Limb (tissue), 2 donors: ENCODE data around the gene TAF4B.
"Not testable (repeated sequence)": the region's sequence is repeated elsewhere in the genome, so short reads cannot be mapped to it uniquely, and the experiment has no call there.

Experiments
- DNase-seq, 2 donors: peaks; one replicate each; pipeline ENCODE4 v3.0.0-alpha.2; 2016; ENCODE audit errors: extremely low spot score in 2 of 2

The TAF4B gene

GRCh38 chr18:26422472-26423162 is 196.4 kb downstream of the TAF4B start:
- no peak for DNase-seq

- DNase-seq: peak in 1 of 2 donors; percentile 9
These were observed 198.3 kb downstream of the TAF4B start for GRCh38 chr18:26424428-26425147.

GRCh38 chr18:26425148-26425531 is 198.9 kb downstream of the TAF4B start:
- peak in 1 of 2 donors; percentile 2 for DNase-seq

- peak in 1 of 2 donors; percentile 25 for DNase-seq
These were observed 203.4 kb downstream of the TAF4B start for GRCh38 chr18:26429535-26430226.

DNA sequence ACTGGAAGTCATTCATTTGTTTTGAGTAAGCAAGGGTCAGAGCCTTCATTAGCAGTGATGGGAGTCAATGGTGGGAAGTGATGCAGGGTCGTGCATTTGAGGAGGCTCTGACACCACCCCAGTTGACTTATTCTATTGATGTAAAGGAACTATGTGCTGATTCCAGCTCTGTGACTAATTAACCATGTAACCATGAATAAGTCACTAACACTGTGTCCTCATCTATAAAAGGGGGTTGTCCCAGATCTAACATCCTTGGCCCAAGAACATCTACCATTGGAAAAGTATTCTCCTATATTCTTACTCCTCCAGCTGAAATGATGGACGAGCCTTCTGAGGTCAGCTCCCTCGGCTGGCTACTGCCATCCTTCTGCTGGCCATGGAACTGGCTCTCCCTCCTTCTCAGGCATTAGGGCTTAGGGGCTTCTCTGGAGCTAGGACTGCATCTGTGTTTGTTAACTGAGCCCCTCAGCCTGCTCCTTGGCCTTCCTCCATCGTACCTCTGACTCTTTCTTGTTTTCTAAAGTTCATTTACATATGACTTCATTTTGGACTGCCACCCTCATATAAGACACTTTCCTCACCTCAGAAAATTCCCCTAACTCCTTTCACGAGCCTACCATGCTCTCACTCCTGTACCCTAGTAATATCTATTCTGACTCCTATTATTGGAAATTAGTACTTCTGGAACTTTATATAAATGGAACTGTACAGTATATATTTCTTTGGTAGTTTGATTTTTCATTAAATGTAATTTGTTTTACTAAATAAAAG is 206.6 kb downstream of the TAF4B start:
- DNase-seq: peak in 1 of 2 donors; percentile 4

- DNase-seq: peak in 1 of 2 donors; percentile 2
These were observed 208.6 kb downstream of the TAF4B start for GRCh38 chr18:26434887-26435286.

DNA sequence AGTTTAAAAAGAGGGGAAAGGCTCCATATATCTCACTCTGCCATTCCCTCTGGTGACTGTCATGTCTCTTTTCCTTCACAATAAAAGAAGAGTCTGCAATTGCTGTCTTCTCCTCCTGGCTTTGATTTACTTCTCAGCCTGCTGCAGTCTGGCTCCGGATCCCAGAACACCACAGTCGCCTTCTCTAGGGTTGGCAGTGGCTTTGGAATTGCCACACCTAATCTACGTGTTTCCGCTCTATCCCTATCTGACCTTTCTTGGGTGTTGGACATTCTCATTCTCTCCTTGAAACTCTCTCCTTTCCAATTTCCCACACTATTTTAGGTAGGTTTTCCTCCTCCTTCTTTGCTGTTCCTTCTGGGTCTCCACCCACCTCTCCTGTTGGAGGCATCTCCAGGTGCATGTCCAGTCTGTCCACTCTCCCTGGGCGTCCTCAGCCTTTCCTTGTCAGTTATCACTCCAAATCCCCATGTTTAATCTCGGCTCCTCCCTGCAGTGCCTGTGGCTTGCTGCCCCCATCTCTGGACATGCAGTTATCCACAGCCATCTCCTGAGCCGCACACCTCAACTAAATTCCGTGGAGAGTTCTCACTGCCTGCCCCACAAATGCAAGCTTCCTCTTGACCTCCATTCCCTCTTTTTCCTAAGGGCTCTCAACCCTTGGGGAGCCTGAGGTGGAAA is 209.3 kb downstream of the TAF4B start:
- DNase-seq: no peak

GRCh38 chr18:26436176-26437051 is 210.2 kb downstream of the TAF4B start:
- DNase-seq: peak in 1 of 2 donors; percentile 23

DNA sequence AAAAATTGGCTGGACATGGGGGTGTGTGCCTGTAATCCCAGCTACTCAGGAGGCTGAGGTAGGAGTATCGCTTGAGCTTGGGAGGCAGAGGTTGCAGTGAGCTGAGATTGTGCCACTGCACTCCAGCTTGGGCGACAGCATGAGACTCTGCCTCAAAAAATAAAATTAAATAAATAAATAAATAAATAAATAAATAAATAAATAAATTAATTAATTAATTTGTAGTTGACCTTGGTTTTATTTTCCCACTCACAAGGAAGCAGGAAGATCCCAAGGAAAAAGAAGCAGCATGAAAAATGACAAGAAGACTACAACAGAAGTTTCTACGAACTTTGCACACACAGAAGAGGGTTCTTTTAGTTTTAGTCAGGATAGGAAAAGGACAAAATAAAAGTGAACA is 211.4 kb downstream of the TAF4B start:
- DNase-seq: not testable (repeated sequence)

GRCh38 chr18:26438980-26439379 is 212.7 kb downstream of the TAF4B start:
- DNase-seq: peak in 1 of 2 donors; percentile 12

DNA sequence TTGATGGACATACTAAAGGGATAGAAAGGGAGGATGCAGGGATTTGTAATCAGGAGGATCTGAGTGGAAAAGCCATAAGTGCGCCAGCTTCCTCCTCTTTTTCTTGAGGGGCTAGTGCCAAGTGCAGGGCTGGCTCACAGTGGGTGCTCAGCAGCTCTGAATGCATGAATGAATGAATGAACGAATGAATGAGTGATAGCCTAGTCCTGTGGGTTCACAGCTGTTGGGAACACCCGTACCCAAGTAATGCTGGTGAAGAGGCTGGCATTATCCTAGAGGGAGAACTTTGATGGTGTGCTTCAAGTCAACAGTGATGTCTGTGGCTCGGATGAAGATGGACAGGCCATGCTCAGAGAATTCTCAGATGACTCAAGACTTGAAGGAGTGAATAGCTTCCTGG is 213.3 kb downstream of the TAF4B start:
- no peak for DNase-seq

DNA sequence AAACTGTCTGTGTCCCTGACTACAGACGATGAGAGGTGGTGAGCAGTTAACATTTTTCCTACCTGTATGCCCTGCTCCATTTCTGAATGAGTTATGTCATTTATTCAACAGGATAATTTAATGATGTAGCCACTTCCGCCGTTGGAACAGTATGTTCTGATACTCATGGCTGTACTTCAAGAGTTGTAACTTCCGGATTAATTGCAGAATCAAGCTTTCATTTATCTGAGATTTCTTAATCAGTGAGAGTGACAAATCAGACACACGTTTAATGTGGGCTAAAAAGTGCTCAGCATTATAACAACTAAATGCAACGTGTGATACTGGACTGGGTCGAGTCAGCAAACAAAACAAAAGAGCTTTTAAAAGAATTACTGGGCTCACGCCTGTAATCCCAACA is 214.4 kb downstream of the TAF4B start:
- peak in 1 of 2 donors; percentile 3 for DNase-seq
